DLD1 (cell line): Measurements from ENCODE around the gene RASGRP2.

Experiments
- in situ Hi-C: cut with HindIII; loops from 2 replicates; pipeline ENCODE4 v1.10.0; 2017; ENCODE audit warnings: low sequenced_read_pairs

RASGRP2 gene

DNA sequence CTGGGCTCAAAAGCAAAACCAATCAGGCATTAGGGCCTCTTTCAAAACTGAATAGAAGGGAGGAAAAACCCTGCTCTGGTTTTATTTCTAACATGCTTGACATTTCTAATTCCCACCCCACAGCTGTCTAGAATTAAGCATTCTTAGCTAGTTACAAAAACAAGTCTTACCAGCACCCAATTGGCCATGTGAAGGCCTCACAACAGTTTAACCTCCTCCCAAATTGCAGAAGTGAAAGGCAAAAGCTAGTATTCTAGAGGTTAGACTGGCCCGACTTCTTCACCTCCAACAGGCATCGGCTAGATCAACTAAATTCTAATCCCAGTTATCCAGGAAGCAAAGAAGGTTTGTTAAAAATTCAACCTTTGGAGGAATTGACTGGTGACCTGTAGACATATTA lies 27.9 kb upstream of the RASGRP2 start:
- in situ Hi-C loops: no loop called here

DNA sequence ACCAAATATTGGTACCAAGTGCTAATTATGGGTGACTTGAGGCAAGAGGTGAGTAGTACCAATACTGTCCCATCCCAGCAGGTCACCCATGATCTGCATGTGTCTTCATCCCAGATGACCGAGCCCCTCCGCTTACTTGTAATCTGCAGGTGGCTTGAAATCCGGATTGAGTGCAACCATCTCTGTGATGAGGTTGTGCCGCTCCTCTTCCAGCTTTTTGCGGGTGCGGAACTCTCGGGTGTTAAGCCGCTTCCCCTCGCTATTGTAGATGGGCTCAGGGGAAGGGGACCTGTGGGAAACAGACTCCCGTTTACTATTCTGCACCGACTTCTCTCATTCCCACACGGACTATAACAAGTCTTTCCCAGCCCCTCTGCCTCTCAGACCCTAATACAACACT lies 26.2 kb upstream of the RASGRP2 start:
- in situ Hi-C loops: no loop called here

DNA sequence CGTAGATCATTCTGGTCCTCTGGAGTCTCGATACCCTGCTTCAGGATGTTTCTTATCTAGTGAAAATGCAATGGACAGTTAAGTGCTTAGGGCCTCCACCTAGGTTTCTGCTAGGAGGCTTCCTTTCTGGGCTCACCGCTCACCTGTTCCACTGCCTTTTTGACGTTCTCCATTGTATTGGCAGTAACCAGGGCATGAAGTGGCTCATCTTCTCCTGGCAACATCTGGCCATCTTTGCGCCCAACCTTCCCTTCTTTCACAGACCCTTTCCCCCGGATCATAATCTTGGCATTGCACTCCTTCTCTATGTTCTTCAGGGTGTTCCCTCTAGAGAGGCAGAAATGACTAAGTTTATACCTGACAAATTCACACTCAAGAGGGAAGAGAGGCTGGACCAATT lies 25.3 kb upstream of the RASGRP2 start:
- in situ Hi-C loops: loop anchor here (10.0 kb wide), 1 partner anchor 54 kb away; no protein-coding TSS in a partner anchor

DNA sequence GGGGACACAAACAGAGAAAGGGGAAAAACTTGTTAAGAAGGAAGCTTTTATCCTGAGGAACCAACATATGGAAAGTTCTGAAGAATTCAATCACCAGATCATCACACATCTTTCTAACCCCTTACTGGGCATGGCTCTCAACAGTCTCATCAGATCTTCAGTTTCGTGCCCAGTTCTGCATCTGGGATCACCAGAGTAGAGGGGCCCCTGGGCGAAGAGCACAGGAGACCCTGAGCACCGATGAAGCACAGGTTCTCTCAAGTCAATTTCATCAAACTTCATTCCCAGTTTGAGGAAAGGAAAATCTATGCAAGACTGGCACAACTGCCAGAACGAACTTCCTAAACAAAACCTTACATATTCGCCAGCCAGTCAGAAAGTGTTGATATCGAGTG lies 24.4 kb upstream of the RASGRP2 start:
- in situ Hi-C loops: loop anchor here (10.0 kb wide), 1 partner anchor 53 kb away; no protein-coding TSS in a partner anchor

DNA sequence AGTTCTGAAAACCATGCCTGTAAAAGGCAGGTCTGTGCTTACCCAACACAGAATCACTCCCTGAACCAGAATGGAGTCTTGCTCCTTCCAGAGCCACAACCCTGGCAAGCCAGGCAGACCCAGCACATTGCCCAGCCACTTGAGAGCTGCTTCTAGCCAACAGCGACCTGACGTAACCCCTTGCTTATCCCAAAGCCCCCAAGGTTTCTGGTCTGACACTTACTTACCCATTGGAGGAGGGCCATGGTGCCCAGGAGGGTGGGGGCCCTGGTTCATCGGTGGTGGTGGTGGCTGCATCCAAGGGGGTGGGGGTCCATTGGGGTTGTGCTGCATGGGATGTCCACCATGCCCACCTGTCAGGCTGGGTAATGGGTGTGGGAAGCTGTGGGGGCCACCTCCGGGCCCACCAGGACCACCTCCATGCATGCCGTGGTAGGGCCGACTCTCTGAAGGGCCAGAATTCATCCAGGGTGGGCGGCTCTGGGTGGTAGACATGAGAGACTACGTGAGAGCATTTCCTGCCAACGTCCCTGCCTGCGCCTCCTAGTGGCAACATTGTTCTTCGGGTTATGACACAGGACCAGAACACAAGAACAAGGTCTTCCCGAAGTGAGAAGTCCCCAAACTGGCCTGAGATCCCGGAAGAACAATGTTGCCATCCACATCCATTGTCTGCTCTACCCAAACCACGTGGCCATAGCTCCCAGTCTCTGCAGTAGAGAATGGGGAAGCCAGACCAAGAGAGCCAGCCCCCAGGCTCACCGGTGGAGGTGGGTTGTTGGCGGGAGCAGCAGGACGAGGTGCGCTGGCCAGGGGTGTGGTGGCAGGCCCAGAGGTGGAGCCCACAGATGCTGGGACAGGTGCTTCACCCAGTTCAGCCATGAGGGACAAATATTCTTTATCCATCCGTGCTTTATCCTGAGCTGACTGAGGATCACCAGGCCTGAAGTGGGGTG lies 23.7 kb upstream of the RASGRP2 start:
- in situ Hi-C loops: loop anchor here (10.0 kb wide), 1 partner anchor 53 kb away; no protein-coding TSS in a partner anchor

DNA sequence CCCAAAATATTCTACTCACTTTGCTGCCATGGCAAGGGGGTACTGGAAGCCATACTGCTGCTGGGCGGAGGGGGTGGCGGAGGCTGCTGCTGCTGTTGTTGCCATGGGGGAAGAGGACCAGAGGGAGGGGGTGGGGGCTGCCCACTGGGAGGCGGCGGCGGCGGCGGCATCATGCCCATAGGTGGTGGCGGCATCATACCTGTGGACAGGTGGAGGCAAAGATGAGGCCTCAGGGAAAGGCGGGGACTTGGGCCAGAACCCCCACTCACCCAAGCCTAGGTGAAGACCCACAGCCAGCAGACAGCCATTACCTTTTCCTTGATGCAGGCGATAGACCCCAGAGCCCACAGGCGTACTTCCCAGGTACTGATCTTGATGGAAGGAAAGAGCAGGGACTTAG lies 22.9 kb upstream of the RASGRP2 start:
- in situ Hi-C loops: loop anchor here (10.0 kb wide), 1 partner anchor 52 kb away; no protein-coding TSS in a partner anchor

DNA sequence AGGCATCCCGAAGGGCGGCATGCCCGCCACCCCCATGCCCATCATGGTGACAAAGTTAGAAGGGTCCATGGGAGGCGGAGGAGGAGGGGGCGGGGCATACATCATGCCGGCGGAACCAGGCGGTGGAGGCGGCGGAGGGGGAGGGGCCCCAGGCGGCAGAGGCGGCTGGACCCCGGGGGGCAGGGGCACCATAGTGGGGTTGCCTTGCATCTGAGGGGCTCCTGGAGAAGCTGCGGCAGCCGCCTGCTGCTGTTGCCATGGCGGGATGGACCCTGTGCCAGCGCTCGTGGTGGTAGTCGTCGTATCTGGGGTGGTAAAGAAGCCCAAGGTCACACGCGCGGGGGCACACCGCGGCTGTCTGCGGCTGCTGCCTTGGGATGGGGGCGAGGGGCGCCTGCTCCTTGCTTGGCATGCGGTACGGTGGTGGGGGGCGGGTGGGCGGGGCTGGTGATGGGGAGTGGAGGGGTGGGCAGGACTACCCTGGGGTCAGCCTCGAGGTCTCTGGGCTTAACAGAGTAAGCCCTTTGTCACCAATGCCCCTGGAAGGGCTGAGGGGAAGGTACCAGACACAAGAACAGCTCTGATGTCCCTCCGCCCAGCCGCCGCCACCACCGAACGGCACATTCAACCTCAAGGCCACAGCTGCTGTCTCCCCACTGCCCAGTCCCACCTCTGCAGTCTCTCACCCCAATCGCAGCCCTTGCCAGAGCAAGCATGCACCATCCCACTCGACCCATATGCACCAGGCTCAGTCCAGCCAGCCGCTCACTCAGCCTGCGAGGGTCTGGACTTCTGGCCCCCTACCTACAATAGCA lies 22.1 kb upstream of the RASGRP2 start:
- in situ Hi-C loops: loop anchor here (10.0 kb wide), 1 partner anchor 51 kb away; no protein-coding TSS in a partner anchor

DNA sequence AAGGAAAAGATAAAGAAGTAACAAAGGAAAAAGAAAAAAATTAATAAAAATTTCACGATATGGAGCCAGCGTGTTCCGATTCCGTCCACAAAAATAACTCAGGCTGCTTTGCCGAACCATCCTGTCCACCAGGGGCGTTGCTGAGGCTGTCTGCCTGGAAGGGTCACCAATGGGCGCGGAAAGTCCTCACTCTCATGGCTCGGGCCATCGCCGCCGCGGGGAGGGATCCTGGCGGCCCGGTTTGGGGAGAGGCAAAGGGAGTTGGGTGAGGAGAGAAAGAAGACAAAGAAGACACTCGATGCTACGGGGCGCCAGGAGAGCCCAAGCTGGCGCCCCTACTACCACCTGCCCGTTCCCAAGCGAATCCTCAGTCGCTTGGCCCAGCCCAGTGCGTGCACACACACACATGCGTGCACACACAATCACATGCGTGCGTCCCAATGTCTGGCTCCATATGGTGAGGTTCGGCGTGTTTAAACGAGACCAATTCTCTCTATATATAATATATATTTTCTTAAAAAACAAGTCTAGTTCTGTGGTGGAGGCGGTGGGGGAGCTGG lies 21.4 kb upstream of the RASGRP2 start:
- in situ Hi-C loops: loop anchor here (10.0 kb wide), 1 partner anchor 51 kb away; no protein-coding TSS in a partner anchor

DNA sequence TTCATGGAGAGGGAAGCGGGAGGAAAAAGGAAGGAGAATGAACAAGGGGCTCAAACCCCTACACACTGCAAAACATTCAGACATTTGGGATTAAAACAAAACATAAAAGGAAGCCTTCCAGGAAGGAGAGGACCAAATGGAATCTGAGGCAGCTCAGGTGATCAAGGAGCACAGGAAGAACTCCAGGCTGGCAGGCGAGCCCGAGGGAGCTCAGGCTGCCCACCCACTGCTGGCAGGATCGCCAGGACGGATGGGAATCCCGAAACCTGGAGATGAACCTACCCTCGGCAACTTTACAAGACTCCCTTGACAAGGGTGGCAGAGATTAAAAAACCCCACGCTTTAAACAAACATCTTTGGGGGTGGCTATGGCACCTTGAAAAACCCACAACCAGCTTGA lies 20.8 kb upstream of the RASGRP2 start:
- in situ Hi-C loops: loop anchor here (10.0 kb wide), 1 partner anchor 50 kb away; no protein-coding TSS in a partner anchor

DNA sequence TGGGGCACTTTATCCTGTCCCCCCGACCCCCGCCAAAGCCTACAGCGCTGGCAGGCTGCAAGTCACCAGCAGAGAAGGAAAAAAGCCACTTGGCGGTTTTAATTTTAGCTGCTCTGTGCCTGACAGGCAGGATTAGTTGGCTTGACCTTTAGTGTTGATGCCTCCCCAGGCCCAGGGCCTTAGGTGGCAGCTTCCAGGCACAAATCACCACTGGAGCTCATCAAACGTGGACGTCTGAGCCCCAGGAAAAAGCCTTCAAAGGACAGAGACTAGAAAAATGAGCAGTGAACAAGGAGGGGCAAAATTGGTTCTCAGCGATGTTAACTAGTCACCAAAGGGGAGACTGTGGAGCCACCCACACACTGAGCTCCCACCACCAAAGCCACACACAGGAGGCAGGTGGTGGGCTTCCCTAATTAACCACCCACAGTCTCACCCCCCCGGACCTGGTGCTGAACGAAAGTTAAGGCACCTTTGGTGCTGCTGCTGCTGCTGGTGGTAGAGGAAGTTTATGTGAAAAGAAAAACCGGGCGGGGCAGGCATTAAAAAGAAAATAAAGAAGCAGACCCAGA lies 20.2 kb upstream of the RASGRP2 start:
- in situ Hi-C loops: loop anchor here (10.0 kb wide), 1 partner anchor 49 kb away; no protein-coding TSS in a partner anchor

DNA sequence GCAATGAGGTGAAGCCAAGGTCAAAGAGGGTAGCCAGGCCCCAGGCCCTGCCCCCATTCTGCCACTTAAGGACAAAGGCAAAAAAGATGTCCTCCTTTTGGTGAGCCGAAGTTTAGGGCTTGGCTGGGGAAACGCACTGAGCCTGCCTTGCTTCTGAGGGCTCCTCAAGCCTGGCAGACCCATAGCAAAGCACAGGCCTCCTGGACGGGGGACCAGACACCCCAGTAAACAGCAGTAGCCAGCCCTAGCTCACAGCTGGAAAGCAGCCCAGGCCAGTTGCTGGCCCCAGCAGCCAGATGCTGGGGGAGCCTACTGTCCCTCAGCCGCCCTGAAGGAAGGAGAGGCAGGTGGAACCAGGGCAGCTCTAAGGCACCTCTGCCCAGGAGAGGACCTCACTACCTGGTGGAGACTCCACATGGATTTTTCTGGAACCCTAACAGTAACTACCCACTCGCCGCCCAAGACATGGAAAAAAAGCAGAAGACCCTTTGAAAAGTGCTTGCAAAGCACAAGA lies 19.6 kb upstream of the RASGRP2 start:
- in situ Hi-C loops: loop anchor here (10.0 kb wide), 1 partner anchor 49 kb away; no protein-coding TSS in a partner anchor

DNA sequence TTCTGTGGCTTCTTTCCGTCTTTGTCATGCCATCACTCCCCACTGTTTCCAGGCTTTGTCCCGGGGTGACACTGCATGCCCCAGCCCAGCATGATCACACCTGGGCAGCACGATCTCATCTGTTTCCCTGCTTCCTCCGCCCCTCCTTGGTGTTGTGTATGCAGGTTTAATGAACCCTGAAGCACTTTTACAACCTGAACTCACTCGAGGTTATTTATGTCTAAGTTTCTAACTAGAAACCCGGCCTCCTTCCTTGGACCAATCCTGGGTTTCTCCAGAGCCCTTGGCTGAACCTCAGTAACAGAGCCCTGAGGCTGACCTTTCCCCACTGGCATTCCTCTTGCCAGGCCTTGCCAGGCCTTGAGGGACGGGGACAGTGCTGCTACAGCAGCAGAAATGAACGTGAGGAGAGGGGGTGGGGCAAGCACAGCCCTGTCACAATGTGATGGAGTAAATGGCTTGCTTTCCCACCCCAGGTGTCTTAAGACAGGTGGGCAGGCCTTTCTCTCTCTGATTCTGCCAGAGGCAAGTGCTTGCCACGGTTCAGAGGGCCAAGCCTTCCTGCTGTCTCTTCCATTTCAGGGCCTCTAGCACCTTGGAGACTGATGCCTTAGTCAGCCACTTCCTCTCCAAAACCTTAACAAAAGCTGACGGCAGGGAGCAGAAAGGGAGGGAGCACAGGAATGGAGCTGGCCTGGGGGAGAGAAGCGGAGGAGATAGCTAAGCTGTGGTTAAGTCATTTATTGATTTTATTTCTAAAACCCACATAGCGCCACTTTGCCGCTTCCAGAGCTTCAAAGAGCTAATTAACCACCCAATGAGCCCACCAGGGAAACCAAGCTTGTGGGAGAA lies 19.0 kb upstream of the RASGRP2 start:
- in situ Hi-C loops: loop anchor here (10.0 kb wide), 1 partner anchor 48 kb away; no protein-coding TSS in a partner anchor

DNA sequence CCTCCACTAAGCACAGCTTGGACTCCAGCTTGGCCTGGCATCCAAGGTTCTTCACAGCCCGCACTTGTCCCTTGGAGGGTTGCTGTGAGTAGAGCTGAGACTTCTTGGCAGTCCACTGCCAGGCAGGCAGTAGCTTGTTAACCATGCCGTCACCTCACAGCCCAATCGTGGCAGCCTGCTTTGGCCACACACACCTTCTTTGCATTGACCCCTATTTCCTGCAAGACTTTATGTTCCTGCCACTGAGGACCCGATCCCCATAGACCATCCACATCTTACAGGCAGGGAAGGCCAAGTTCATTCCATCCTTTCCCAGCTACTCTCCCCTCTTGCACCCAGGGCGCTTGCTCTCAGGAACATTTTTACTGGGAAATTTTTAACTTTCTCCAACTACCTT lies 18.3 kb upstream of the RASGRP2 start:
- in situ Hi-C loops: loop anchor here (10.0 kb wide), 1 partner anchor 47 kb away; no protein-coding TSS in a partner anchor

DNA sequence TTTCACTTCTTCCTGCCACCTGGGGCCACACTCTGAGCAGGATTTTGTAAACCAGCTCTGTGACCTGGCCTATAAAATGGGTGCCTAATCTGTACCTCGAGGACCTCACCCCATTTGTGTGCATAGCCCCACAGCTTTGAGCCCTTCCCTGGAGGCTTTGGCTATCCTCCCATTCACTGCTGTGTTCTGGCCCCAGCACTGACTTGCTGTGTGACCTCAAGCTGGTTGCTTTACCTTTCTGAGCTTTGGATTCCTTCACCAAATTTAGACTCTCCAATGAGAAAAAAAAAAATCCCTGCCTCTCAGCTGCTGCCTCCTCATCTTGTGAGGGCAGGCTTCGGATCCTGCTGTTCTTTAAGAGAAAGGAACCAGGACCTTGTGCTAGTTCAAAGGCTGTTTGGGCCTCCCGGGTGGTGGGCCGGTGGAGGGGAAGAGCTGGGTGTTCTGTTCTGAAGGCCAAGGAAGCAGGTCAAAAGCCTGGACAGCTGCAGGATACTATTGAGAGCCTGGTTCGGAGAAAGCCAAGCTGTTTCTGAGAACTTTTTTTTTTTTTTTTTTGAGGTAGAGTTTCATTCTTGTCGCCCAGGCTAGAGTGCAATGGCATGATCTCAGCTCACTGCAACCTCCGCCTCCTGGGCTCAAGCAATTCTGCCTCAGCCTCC lies 16.9 kb upstream of the RASGRP2 start:
- in situ Hi-C loops: loop anchor here (10.0 kb wide), 1 partner anchor 46 kb away; no protein-coding TSS in a partner anchor

DNA sequence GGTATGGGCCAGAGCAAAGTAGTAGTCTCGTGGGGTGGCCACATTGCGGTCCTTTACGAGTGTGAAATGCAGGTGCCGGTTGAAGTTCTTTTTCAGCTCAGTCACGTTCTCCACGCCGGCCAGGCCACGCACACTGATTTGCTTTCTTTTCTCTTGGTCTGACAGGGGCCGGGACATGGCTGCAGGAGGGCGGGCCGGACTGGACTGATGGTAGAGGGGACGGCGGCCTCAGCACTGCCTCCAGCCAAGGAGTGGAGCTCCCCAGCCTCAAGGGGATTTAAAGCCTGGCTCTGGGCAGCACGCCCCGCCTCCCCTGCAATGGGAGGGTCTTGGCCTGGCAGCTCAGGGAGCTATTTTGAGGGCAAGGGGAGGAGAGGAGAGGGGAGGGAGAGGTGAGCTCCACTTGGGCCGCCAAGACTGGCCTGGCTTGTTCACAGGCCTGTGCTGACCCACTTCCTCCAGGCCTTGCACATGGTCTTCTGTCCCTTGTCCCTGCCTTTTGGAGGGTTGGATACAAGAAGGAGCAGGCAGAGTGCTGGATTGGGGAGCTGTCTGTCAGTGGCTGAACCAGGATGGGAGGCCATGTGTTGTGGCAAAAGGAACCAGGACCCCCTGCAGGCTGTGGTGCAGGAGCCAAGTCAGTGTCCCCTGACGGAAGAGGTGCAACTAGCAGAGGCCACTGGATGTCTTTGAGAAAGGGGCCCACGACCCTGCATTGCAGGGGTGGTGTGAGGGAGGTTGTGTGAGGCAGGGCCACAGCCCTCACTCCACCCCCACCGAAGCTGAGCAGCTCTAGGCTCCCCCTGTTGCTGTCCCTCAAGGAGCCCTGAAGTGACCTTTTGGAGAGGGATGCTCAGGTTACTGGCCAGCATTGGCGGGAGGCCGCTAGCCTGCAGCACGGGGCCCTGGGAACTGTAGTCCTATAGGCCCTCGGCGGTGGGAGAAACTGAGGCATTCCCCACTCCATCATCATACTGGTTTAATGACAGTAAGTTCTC lies 16.1 kb upstream of the RASGRP2 start, which contains the start of gene PYGM:
PYGM (minus strand) TSS at position 253 of the 998 bp plus-strand sequence; CDS start at position 177, 76 bp downstream.
- in situ Hi-C loops: loop anchor here (10.0 kb wide), 1 partner anchor 45 kb away; no protein-coding TSS in a partner anchor

DNA sequence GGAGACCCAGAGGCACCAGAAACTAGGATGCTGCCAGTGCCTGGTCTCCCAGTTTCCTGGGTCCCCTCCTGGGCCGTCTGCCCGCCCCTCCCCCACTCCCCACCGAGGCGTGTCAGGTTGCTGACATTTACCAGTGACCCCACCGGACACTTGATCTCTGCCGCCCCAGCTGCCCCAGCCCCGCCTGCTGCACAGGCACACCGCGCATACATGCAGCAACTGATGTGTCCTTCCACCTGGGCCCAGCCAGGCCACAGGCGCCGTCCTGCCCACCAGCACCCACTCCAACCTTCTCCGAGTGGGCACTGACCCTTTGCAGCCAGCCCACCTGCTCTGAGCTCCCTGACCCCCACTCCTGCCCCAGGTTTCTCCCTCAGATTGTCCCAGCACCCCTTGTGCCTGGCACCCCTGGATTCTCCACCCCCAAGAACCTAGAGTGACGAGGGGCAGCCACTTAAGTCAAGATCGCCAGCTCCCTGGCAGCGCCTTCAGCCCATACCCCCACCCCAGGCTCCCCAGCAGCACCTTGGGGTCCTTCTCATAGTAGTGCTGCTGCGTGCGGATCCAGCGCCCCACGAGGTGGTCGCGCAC lies 15.3 kb upstream of the RASGRP2 start:
- in situ Hi-C loops: no loop called here
